ENCODE data around the gene DHH. TPM values are rescaled to one million over a fixed set of nuclear protein-coding genes. Genes with fewer than 3 reads are reported as not detected.

The DHH gene
- total and polyA plus RNA-seq, 9 of the 15 experiments (the other 6 are each of a cell fraction or from before 2014, with no cell fraction given): 0.07 to 2.6 (median 0.54) TPM

GRCh38 chr12:49057888-49058287 lies 36.7 kb downstream of the DHH start (continued):
- TF ChIP-seq E4F1 (CRISPR knock-in tag; IDR thresholded peaks at IDR 0.05; ENCODE audit: borderline replicate concordance): no peak
- no peak for TF ChIP-seq ZNF143 (CRISPR knock-in tag; IDR thresholded peaks at IDR 0.05)
- TF ChIP-seq ARID4B (CRISPR knock-in tag; IDR thresholded peaks at IDR 0.05): 0 out of 2 replicates have a peak, but pooled peaks have one; percentile 5
- no peak for TF ChIP-seq NEUROD1 (IDR thresholded peaks at IDR 0.05; ENCODE audit: borderline replicate concordance, low read depth, low read length, partially characterized antibody)
- no peak for TF ChIP-seq SIRT6 (IDR thresholded peaks at IDR 0.05; ENCODE audit: low read depth, low read length)
- no peak for TF ChIP-seq ATF1 (CRISPR knock-in tag; IDR thresholded peaks at IDR 0.05)
- TF ChIP-seq ATF1 (tag; IDR thresholded peaks at IDR 0.05): no peak
- TF ChIP-seq CTCFL (IDR thresholded peaks at IDR 0.05; ENCODE audit: borderline replicate concordance, insufficient read depth, low read depth, low read length, poor library complexity, severe bottlenecking): no peak
